Stimulated activated CD4-positive, alpha-beta T cell treated with anti-CD3 and anti-CD28 coated beads, TNF-alpha, amount 100 ng/mL, for 1 hour (primary cell): ENCODE measurements around the gene ISL1.

ENCODE experiments used
- DNase-seq, 3 donors: peaks; one replicate each; pipeline ENCODE4 v3.0.0-alpha.2; 2020; ENCODE audit warnings: low read depth in 3 of 3, low spot score in 1 of 3

ISL1 gene

GRCh38 chr5:51386916-51387883 lies 4.0 kb downstream of the ISL1 start:
- DNase-seq, result no peak

GRCh38 chr5:51387884-51388275 lies 4.6 kb downstream of the ISL1 start:
- DNase-seq, result no peak

- DNase-seq, result no peak
Measured at GRCh38 chr5:51388488-51389287, 5.4 kb downstream of the ISL1 start.

- no peak for DNase-seq
Measured at GRCh38 chr5:51389288-51389576, 6.0 kb downstream of the ISL1 start.

GRCh38 chr5:51389577-51390463 lies 6.6 kb downstream of the ISL1 start:
- DNase-seq, result no peak

- DNase-seq, result no peak
Measured at GRCh38 chr5:51391175-51391574, 7.9 kb downstream of the ISL1 start.

- DNase-seq, result no peak
Measured at GRCh38 chr5:51392689-51393199, 9.5 kb downstream of the ISL1 start.

- no peak for DNase-seq
Measured at GRCh38 chr5:51394609-51395008, 11.4 kb downstream of the ISL1 start.

GRCh38 chr5:51395245-51395644 lies 12.0 kb downstream of the ISL1 start:
- no peak for DNase-seq

- DNase-seq, result no peak
Measured at GRCh38 chr5:51395666-51396356, 12.6 kb downstream of the ISL1 start.

- no peak for DNase-seq
Measured at GRCh38 chr5:51396797-51397196, 13.5 kb downstream of the ISL1 start.

- DNase-seq, result no peak
Measured at GRCh38 chr5:51397996-51398395, 14.7 kb downstream of the ISL1 start.

- no peak for DNase-seq
Measured at GRCh38 chr5:51398875-51399642, 15.8 kb downstream of the ISL1 start.

GRCh38 chr5:51399643-51400006 lies 16.4 kb downstream of the ISL1 start:
- DNase-seq, result no peak

- DNase-seq, result no peak
Measured at GRCh38 chr5:51404255-51404654, 21.0 kb downstream of the ISL1 start.

- no peak for DNase-seq
Measured at GRCh38 chr5:51411921-51412325, 28.7 kb downstream of the ISL1 start.

- DNase-seq, result no peak
Measured at GRCh38 chr5:51414516-51414915, 31.3 kb downstream of the ISL1 start.

- DNase-seq, result no peak
Measured at GRCh38 chr5:51416149-51416548, 32.9 kb downstream of the ISL1 start.

- DNase-seq, result no peak
Measured at GRCh38 chr5:51433052-51433710, 49.9 kb downstream of the ISL1 start.
